ENCODE data around the gene FKRP.

DNA sequence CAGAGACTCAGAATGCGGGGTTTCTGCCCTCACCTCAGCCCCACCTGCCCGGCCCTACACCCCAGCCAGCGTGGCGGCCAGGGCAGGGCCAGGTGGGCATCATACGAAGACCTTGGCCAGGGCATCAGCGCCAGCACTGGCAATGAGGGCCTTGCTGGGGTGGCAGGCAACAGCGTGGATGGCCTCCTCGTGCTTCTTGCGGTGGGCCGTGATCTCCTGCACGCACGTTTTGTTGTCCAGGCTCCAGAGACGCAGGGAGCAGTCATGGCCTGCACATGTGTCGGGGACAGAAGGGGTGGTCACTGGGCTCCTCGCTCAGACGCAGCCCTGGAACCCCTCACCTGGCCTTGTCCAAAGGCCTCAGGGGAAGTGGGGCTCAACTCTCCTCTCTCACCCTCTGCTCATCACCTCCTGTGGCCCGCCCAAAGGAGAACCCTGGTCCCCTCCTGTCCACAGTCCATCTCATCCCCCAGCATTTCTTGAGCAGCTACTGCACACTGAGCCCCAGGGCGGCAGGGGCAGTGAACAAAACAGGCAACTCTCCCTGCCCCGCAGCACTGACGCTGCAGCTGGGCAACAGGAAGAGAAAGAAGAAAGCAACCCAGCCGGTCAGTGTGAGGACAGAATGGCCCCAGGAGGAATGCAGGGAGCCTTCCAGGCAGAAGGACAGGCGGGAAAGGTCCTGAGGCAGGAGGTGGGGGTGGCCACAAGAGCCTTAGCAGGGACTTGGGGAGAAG, 25.2 kb upstream of the FKRP start:
- TF ChIP-seq, protein P1, sequence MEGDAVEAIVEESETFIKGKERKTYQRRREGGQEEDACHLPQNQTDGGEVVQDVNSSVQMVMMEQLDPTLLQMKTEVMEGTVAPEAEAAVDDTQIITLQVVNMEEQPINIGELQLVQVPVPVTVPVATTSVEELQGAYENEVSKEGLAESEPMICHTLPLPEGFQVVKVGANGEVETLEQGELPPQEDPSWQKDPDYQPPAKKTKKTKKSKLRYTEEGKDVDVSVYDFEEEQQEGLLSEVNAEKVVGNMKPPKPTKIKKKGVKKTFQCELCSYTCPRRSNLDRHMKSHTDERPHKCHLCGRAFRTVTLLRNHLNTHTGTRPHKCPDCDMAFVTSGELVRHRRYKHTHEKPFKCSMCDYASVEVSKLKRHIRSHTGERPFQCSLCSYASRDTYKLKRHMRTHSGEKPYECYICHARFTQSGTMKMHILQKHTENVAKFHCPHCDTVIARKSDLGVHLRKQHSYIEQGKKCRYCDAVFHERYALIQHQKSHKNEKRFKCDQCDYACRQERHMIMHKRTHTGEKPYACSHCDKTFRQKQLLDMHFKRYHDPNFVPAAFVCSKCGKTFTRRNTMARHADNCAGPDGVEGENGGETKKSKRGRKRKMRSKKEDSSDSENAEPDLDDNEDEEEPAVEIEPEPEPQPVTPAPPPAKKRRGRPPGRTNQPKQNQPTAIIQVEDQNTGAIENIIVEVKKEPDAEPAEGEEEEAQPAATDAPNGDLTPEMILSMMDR (conservative IDR thresholded peaks at IDR 0.05) = no peak
- no peak for TF ChIP-seq EZH2 (IDR thresholded peaks at IDR 0.05; ENCODE audit: low read depth)

All from PC-9 (cell line).